HG03280 (cell line): ENCODE measurements around the gene COX5A.
A peak's percentile ranks its signal among the peaks of the same experiment; 100 is the strongest.
"Not testable (repeated sequence)": the region's sequence is repeated elsewhere in the genome, so short reads cannot be mapped to it uniquely, and the experiment has no call there.

ENCODE experiments used
- ATAC-seq: cut with Tn5 transposase; IDR thresholded peaks from one replicate; pipeline ENCODE4 v1.9.1; 2021; ENCODE audit warnings: mild to moderate bottlenecking, moderate library complexity; ENCODE audit not compliant: unreplicated experiment

COX5A gene

GRCh38 chr15:74902295-74903075 lies 35.4 kb downstream of the COX5A start:
- ATAC-seq = no peak

GRCh38 chr15:74901612-74902063 lies 36.2 kb downstream of the COX5A start:
- no peak for ATAC-seq

DNA sequence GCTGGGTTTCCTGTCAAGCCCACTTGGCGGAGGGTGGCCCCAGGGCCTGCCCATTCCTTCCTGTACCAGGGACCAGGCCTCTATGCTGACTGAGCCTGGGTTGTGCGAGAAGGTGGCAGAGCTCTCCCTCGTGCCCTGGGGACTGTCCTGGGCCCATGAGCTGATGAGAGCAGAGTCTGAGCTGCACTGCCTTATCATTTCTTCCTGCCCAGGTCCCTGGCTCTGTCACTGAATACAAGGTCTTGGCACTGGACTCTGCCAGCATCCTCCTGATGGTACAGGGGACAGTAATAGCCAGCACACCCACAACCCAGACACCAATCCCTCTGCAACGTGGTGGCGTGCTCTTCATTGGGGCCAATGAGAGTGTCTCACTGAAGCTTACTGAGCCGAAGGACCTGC lies 40.6 kb downstream of the COX5A start:
- no peak for ATAC-seq

- ATAC-seq = no peak
Measured at GRCh38 chr15:74896316-74896715, 41.6 kb downstream of the COX5A start.

DNA sequence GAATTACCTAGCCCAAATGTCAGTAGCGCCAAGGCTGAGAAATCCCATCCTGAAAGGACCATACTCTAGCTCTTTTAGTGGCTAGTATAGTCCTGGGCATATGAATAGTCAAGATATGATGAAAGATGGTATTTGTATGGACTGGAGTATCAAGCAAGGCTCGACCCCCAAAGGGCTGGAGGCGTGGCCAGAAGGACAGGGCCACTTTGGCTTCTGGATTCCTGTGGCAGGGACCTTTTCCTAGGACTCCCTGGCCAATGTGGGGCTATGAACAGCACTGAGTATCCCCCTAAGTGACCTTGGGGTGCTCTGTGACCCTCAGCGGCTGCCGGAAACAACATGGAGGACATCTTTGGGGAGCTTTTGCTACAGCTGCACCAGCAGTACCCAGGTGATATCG lies 42.0 kb downstream of the COX5A start:
- ATAC-seq = no peak

DNA sequence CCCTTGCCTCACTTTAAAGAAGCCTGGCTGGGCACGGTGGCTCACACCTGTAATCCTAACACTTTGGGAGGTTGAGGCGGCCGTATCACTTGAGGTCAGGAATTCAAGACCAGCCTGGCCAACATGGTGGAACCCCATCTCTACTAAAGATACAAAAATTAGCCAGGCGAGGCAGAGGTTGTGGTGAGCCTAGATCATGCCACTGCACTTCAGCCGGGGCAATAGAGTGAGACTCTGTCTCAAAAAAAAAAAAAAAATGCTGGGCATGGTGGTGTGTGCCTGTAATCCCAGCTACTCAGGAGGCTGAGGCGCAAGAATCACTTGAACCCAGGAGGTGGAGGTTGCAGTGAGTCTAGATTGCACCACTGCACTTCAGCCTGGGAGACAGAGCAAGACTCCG lies 43.5 kb downstream of the COX5A start:
- not testable (repeated sequence) for ATAC-seq

DNA sequence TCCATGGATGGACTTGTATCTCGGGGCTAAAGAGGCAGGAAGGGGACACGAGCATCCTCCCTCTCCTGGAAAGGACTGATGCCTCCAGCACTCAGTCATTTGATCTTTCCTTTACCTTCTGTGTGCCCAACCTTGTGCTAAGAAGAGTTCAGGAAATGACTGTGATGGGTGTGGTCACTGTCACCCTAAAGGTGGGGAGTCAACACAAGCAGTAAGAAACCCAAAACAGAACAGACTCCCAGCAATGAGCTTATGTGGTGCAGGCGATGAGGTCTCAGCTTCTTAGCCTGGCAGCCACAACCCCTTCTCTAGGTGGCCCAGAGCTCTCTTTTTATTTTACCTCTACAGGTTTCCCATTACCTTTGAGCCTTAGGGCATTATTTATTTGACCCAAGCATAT lies 44.2 kb downstream of the COX5A start:
- ATAC-seq = no peak

DNA sequence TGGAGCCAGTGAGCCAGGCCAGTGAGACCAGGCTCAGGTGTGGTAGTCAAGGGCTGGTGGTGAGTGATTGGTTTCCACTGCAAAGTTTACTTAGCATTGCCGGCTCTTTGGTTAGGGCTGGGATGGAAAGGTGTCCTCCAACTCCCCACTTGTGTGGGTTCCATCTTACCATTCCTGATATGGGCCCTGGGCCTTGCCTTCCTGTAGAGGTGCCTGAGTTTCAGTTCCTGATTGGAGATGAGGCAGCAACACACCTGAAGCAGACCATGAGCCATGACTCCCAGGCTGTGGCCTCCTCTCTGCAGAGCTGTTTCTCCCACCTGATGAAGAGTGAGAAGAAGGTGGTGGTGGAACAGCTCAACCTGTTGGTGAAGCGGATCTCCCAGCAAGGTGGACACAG lies 44.9 kb downstream of the COX5A start:
- ATAC-seq = no peak

- ATAC-seq = no peak
Measured at GRCh38 chr15:74892313-74892712, 45.6 kb downstream of the COX5A start.

DNA sequence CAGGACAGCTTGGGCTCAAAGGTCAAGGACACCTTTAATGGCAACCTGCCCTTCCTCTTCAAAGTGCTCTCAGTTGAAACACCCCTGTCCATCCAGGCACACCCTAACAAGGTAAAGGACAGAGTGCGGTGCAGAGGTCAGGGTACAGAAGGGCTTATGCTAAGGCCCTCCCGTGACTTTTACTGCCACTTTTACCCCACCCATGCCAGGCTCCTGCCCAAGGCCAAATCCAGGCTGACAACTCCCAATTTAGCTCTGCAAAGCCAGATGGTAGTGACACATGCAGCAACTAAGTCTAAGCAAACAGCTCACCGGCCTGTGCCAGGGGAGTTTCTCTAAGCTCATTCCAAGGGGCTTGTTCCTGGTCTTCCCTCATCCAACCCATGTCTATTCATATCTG lies 46.4 kb downstream of the COX5A start:
- no peak for ATAC-seq

- no peak for ATAC-seq
Measured at GRCh38 chr15:74890665-74890960, 47.3 kb downstream of the COX5A start.

DNA sequence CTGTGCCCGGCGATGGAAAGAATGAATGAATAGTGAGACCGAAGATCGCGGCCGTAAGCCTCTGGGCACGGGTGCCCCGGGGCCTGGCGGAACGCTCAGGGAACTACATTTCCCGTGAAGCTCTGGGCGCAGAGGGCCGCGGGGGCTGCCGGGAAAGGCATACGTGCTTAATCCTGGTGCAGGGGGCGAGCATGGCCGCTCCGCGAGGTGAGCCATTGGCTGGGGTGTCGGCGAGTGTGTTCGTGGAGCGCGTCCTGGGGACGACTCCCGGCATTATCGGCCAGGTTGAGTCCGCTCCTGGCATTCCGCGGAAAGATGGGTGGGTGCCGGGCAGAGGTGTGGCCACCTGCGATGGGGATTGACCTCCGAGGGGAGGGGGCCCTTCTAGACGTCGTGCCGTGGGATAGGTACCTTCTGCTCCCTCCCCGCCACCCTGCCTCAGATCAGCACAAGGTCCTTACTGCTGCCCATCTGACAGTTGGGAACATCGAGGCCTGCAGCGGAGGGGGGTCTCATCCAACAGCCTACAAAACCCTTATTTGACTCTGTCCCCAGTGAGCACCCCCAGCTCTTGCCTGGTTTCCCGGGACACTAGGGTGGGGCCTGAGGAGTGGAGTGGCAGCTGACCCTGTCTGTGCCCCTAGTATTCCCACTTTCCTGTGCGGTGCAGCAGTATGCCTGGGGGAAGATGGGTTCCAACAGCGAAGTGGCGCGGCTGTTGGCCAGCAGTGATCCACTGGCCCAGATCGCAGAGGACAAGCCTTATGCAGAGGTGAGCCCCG lies 47.8 kb downstream of the COX5A start, which contains the start of gene MPI:
MPI (plus strand) TSS at position 160 of the 782 bp plus-strand sequence; CDS start at position 192, 32 bp downstream.
- ATAC-seq = peak; percentile 94

- ATAC-seq = peak; percentile 10
Measured at GRCh38 chr15:74889390-74889882, 48.4 kb downstream of the COX5A start.

- no peak for ATAC-seq
Measured at GRCh38 chr15:74888716-74889115, 49.2 kb downstream of the COX5A start.

DNA sequence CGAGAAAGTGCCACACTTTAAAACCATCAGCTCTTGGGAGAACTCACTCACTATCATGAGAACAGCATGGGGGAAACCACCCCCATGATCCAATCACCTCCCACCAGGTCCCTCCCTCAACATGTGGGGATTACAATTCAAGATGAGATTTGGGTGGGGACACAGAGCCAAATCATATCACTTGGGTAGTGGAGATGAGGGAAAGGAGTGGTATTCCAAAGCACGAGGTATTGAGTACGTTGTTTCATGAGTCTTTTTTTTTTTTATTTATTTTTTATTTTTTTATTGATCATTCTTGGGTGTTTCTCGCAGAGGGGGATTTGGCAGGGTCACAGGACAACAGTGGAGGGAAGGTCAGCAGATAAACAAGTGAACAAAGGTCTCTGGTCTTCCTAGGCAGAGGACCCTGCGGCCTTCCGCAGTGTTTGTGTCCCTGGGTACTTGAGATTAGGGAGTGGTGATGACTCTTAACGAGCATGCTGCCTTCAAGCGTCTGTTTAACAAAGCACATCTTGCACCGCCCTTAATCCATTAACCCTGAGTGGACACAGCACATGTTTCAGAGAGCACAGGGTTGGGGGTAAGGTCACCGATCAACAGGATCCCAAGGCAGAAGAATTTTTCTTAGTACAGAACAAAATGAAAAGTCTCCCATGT lies 50.2 kb downstream of the COX5A start:
- not testable (repeated sequence) for ATAC-seq

- no peak for ATAC-seq
Measured at GRCh38 chr15:74885461-74885860, 52.4 kb downstream of the COX5A start.

- ATAC-seq = no peak
Measured at GRCh38 chr15:74884428-74885223, 53.2 kb downstream of the COX5A start.

GRCh38 chr15:74882528-74882927 lies 55.3 kb downstream of the COX5A start:
- ATAC-seq = no peak

GRCh38 chr15:74878273-74878672 lies 59.6 kb downstream of the COX5A start:
- no peak for ATAC-seq

GRCh38 chr15:74873756-74874424 lies 64.0 kb downstream of the COX5A start:
- ATAC-seq = no peak
